PFSK-1 (cell line): ENCODE data around the gene TAF5L.

ENCODE experiments used
- FOXP2 ChIP-seq: optimal IDR thresholded peaks from 2 replicates; pipeline ENCODE3; 2011; ENCODE audit warnings: borderline replicate concordance, control low read depth, inconsistent platforms; ENCODE audit not compliant: insufficient read depth; ENCODE audit errors: extremely low read length, extremely low read depth
- POLR2AphosphoS5 ChIP-seq: IDR thresholded peaks from 2 replicates; pipeline ENCODE4 v1.6.1; 2012; ENCODE audit warnings: low read depth, mild to moderate bottlenecking, control low read depth, low read length, moderate library complexity
- REST ChIP-seq, 2 experiments: IDR thresholded peaks; 2 replicates each; pipeline versions ENCODE4 v1.6.1 to v1.8.0; 2011 to 2012; ENCODE audit warnings: low read depth in 2 of 2, low read length in 2 of 2, control low read depth in 1 of 2, inconsistent platforms in 1 of 2, mild to moderate bottlenecking in 1 of 2, moderate library complexity in 1 of 2; ENCODE audit not compliant: insufficient read depth in 1 of 2
- SIN3A ChIP-seq: IDR thresholded peaks from 2 replicates; pipeline ENCODE4 v1.6.1; 2012; ENCODE audit warnings: mild to moderate bottlenecking, low read length, moderate library complexity, borderline replicate concordance; ENCODE audit not compliant: insufficient read depth
- TAF1 ChIP-seq: IDR thresholded peaks from 2 replicates; pipeline ENCODE4 v1.6.1; 2012; ENCODE audit warnings: low read length, control low read depth, borderline replicate concordance; ENCODE audit not compliant: insufficient read depth

Gene TAF5L

DNA sequence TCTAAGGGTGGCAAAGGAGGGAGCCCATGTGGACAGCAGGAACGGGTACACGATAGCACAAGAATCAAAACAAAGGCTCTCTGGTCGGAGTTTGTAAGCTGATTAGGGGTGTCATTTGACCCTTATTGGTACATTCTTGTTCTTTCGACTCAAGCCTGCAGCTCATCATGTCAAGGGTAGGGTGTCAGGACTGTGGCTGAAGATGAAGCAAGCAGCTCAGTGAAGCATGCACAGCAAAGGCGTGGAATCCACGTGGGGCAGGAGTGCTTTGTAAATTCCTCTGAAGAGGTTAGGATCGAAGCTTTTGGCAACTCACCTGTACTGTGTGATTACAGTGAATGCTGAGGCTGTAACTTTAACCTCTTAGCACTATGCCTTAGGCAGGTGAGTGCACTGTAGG lies 62.7 kb downstream of the TAF5L start:
- TF ChIP-seq SIN3A (no peak), FOXP2 (no peak), TAF1 (no peak), POLR2AphosphoS5 (no peak), REST (IDR thresholded peaks at IDR 0.05; ENCODE audit: insufficient read depth in 1 of 2, low read depth in 2 of 2, low read length in 2 of 2) (no peak)

- no peak for TF ChIP-seq SIN3A
- no peak for TF ChIP-seq POLR2AphosphoS5
- TF ChIP-seq FOXP2, result no peak
Observed at GRCh38 chr1:229562686-229563085, 63.2 kb downstream of the TAF5L start.

DNA sequence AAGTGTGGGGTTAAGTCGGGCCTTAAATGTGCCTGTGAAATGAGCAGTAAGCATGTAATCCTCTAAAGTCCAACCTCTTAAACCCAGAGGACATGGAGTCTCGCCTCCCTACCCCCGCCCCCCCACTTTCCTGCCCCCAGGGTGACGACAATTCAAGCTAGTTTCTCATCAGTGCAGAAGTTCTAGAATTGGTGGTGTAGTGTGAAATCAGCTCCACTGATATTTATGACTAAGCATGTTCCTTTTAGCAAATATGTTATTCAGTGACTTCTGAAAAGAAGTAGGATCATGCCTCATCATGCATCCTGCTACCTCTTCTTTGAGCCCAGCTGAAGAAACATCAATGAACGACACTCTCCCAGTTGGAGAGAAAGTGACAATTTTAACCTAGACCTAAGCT lies 64.8 kb downstream of the TAF5L start:
- no peak for TF ChIP-seq POLR2AphosphoS5
- TF ChIP-seq FOXP2, result no peak

- TF ChIP-seq SIN3A (peak; percentile 76; the same call in 1 of the 2 replicates), FOXP2 (peak; percentile 92), POLR2AphosphoS5 (no peak; the same call in 1 of the 2 replicates), TAF1 (peak; percentile 64; the same call in 1 of the 2 replicates), REST (IDR thresholded peaks at IDR 0.05; ENCODE audit: insufficient read depth in 1 of 2, low read depth in 2 of 2, low read length in 2 of 2) (0 out of 4 replicates have a peak, but pooled peaks of 1 of the 2 experiments have one; percentile 36)
Observed at GRCh38 chr1:229558460-229559335, 67.2 kb downstream of the TAF5L start, which contains the start of gene ABCB10. ABCB10 (minus strand) TSS chr1:229558707; CDS start chr1:229558652, 55 bp downstream.

DNA sequence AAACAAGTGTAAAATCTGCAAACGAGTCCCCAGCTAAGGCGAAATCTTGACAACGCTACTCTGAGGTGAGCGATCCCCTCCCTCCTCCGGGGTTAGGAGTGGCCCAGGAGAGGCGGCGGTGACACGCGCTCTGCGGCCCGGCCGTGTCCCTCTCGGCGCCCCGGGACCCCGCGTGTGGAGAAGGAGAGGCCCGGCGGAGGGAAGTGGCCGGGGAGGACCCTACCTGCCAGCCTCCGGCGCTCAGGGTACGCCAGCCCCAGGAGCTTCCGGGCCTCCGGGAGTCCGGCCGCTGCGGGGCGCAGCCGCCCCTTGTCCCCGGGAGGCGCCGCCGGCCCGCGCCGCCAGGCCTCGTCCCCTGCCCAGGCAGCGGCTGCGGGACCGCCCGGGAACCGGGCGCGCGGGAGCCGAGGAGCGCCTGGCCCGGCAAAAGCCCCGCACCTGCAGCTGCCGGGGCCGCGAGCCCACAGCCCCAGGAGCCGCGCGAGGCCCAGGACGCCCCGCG lies 68.0 kb downstream of the TAF5L start:
- TF ChIP-seq TAF1 (peak; percentile 52; the same call in 1 of the 2 replicates), POLR2AphosphoS5 (no peak; the same call in 1 of the 2 replicates), REST (IDR thresholded peaks at IDR 0.05; ENCODE audit: insufficient read depth in 1 of 2, low read depth in 2 of 2, low read length in 2 of 2) (no peak)

DNA sequence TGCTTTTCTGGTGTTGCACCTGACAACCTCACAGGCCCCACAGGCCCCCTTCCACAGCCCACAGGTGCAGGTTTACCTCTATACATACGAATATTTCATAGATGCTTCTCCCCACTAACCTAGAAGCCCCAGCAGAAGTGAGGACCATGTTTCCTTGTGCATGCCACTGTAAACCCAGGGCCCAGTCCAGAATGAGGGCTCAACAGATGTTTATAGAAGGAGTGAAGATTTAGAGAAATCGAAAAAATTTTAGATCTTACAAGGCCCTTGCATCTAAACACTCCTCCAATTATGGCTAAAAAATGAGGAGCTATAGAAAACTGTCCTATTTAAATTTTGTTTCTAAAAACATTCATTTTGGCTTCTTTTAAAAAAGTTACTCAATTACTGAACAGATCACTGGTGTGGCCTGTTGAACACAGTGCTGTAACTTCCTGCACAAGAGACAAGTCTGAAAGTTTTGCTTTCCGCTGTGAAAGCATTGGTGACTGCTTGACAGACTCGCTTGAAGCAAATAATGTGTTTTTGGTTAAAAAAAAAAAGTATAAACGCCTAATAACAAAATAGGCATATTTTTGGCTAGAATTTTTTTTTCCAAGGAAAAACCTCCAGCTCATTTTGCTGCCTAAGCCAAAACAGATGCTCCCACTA lies 68.6 kb downstream of the TAF5L start:
- TF ChIP-seq TAF1 (no peak), SIN3A (no peak), FOXP2 (no peak), POLR2AphosphoS5 (no peak), REST (IDR thresholded peaks at IDR 0.05; ENCODE audit: insufficient read depth in 1 of 2, low read depth in 2 of 2, low read length in 2 of 2) (no peak)
